Measurements from ENCODE around the gene LYRM4.

Gene LYRM4

GRCh38 chr6:5260661-5261544 is at the start of gene LYRM4, which contains the start of gene FARS2:
Gene LYRM4 (minus strand): TSS chr6:5260950. CDS start chr6:5260733, 217 bp downstream.
Gene FARS2 (plus strand): TSS chr6:5261513.
- peak within 1 kb of the TSS; percentile 97 for H3K27ac ChIP-seq (ENCODE audit: low read length)
- peak within 1 kb of the TSS; percentile 67 to 94 for H3K9ac ChIP-seq (ENCODE audit: low read length in 2 of 2)
- H3K27me3 ChIP-seq (ENCODE audit: control insufficient read depth in 1 of 2, insufficient read depth in 2 of 2, low read length in 2 of 2) = no peaks in the 10 kb centered on the region
- peak within 1 kb of the TSS; percentile 92 to 98 for H3K4me3 ChIP-seq (ENCODE audit: low read length in 2 of 2)
- H3K9me3 ChIP-seq (ENCODE audit: control insufficient read depth in 2 of 2, low read length in 2 of 2) = no peaks in the 10 kb centered on the region
- peaks cover 18% of the 10 kb centered on the region for H3K4me1 ChIP-seq (ENCODE audit: control insufficient read depth, insufficient read depth, low read length)
- no peaks in the 10 kb centered on the region for H3K36me3 ChIP-seq (ENCODE audit: control insufficient read depth in 2 of 2, insufficient read depth in 2 of 2, low read length in 2 of 2)

- Histone ChIP-seq H3K36me3 (ENCODE audit: control insufficient read depth in 2 of 2, insufficient read depth in 2 of 2, low read length in 2 of 2) (peaks cover 0 to 2% of the 10 kb centered on the region in 2 donors), H3K4me1 (ENCODE audit: control insufficient read depth, insufficient read depth, low read length) (peaks cover 3% of the 10 kb centered on the region)
These were observed 47.3 kb upstream of the LYRM4 start for GRCh38 chr6:5308066-5308465.

GRCh38 chr6:5307058-5307457 is 46.3 kb upstream of the LYRM4 start:
- Histone ChIP-seq H3K9me3 (ENCODE audit: control insufficient read depth in 2 of 2, low read length in 2 of 2) (no peaks in the 10 kb centered on the region), H3K4me3 (ENCODE audit: low read length in 2 of 2) (no peak overlapping the region)

More at GRCh38 chr6:5308066-5308465, 47.3 kb upstream of the LYRM4 start:
- Histone ChIP-seq H3K27me3 (ENCODE audit: control insufficient read depth in 1 of 2, insufficient read depth in 2 of 2, low read length in 2 of 2) (no peaks in the 10 kb centered on the region), H3K4me3 (ENCODE audit: low read length in 2 of 2) (no peak overlapping the region), H3K9ac (ENCODE audit: low read length in 2 of 2) (no peak overlapping the region), H3K27ac (ENCODE audit: low read length) (no peak overlapping the region), H3K9me3 (ENCODE audit: control insufficient read depth in 2 of 2, low read length in 2 of 2) (no peaks in the 10 kb centered on the region)

GRCh38 chr6:5305968-5306626 is 45.3 kb upstream of the LYRM4 start:
- no peaks in the 10 kb centered on the region for H3K27me3 ChIP-seq (ENCODE audit: control insufficient read depth in 1 of 2, insufficient read depth in 2 of 2, low read length in 2 of 2)
- H3K27ac ChIP-seq (ENCODE audit: low read length) = no peak overlapping the region
- no peak overlapping the region for H3K4me3 ChIP-seq (ENCODE audit: low read length in 2 of 2)
- peaks cover 5% of the 10 kb centered on the region for H3K4me1 ChIP-seq (ENCODE audit: control insufficient read depth, insufficient read depth, low read length)
- no peaks in the 10 kb centered on the region for H3K9me3 ChIP-seq (ENCODE audit: control insufficient read depth in 2 of 2, low read length in 2 of 2)
- H3K9ac ChIP-seq (ENCODE audit: low read length in 2 of 2) = no peak overlapping the region
- H3K36me3 ChIP-seq (ENCODE audit: control insufficient read depth in 2 of 2, insufficient read depth in 2 of 2, low read length in 2 of 2) = peaks cover 0 to 2% of the 10 kb centered on the region in 2 donors

More at GRCh38 chr6:5307058-5307457, 46.3 kb upstream of the LYRM4 start:
- H3K4me1 ChIP-seq (ENCODE audit: control insufficient read depth, insufficient read depth, low read length) = peaks cover 5% of the 10 kb centered on the region
- H3K9ac ChIP-seq (ENCODE audit: low read length in 2 of 2) = no peak overlapping the region
- no peaks in the 10 kb centered on the region for H3K27me3 ChIP-seq (ENCODE audit: control insufficient read depth in 1 of 2, insufficient read depth in 2 of 2, low read length in 2 of 2)
- H3K36me3 ChIP-seq (ENCODE audit: control insufficient read depth in 2 of 2, insufficient read depth in 2 of 2, low read length in 2 of 2) = peaks cover 0 to 2% of the 10 kb centered on the region in 2 donors
- H3K27ac ChIP-seq (ENCODE audit: low read length) = no peak overlapping the region

- Histone ChIP-seq H3K4me1 (ENCODE audit: control insufficient read depth, insufficient read depth, low read length) (peaks cover 5% of the 10 kb centered on the region), H3K9ac (ENCODE audit: low read length in 2 of 2) (no peak overlapping the region), H3K27me3 (ENCODE audit: control insufficient read depth in 1 of 2, insufficient read depth in 2 of 2, low read length in 2 of 2) (no peaks in the 10 kb centered on the region), H3K9me3 (ENCODE audit: control insufficient read depth in 2 of 2, low read length in 2 of 2) (no peaks in the 10 kb centered on the region), H3K4me3 (ENCODE audit: low read length in 2 of 2) (no peak overlapping the region), H3K27ac (ENCODE audit: low read length) (no peak overlapping the region), H3K36me3 (ENCODE audit: control insufficient read depth in 2 of 2, insufficient read depth in 2 of 2, low read length in 2 of 2) (peaks cover 0 to 2% of the 10 kb centered on the region in 2 donors)
These were observed 42.9 kb upstream of the LYRM4 start for GRCh38 chr6:5303682-5304081.

- Histone ChIP-seq H3K36me3 (ENCODE audit: control insufficient read depth in 2 of 2, insufficient read depth in 2 of 2, low read length in 2 of 2) (no peaks in the 10 kb centered on the region), H3K27me3 (ENCODE audit: control insufficient read depth in 1 of 2, insufficient read depth in 2 of 2, low read length in 2 of 2) (no peaks in the 10 kb centered on the region), H3K9ac (ENCODE audit: low read length in 2 of 2) (no peak overlapping the region), H3K27ac (ENCODE audit: low read length) (no peak overlapping the region), H3K9me3 (ENCODE audit: control insufficient read depth in 2 of 2, low read length in 2 of 2) (no peaks in the 10 kb centered on the region), H3K4me3 (ENCODE audit: low read length in 2 of 2) (no peak overlapping the region), H3K4me1 (ENCODE audit: control insufficient read depth, insufficient read depth, low read length) (peaks cover 5% of the 10 kb centered on the region)
These were observed 42.4 kb upstream of the LYRM4 start for GRCh38 chr6:5302995-5303622.

- Histone ChIP-seq H3K27me3 (ENCODE audit: control insufficient read depth in 1 of 2, insufficient read depth in 2 of 2, low read length in 2 of 2) (no peaks in the 10 kb centered on the region), H3K9ac (ENCODE audit: low read length in 2 of 2) (no peak overlapping the region), H3K9me3 (ENCODE audit: control insufficient read depth in 2 of 2, low read length in 2 of 2) (no peaks in the 10 kb centered on the region), H3K36me3 (ENCODE audit: control insufficient read depth in 2 of 2, insufficient read depth in 2 of 2, low read length in 2 of 2) (no peaks in the 10 kb centered on the region), H3K27ac (ENCODE audit: low read length) (no peak overlapping the region), H3K4me3 (ENCODE audit: low read length in 2 of 2) (no peak overlapping the region), H3K4me1 (ENCODE audit: control insufficient read depth, insufficient read depth, low read length) (peaks cover 5% of the 10 kb centered on the region)
These were observed 41.6 kb upstream of the LYRM4 start for GRCh38 chr6:5302220-5302946.

- Histone ChIP-seq H3K27ac (ENCODE audit: low read length) (no peak overlapping the region), H3K4me1 (ENCODE audit: control insufficient read depth, insufficient read depth, low read length) (peaks cover 5% of the 10 kb centered on the region), H3K4me3 (ENCODE audit: low read length in 2 of 2) (no peak overlapping the region), H3K36me3 (ENCODE audit: control insufficient read depth in 2 of 2, insufficient read depth in 2 of 2, low read length in 2 of 2) (no peaks in the 10 kb centered on the region), H3K9ac (ENCODE audit: low read length in 2 of 2) (no peak overlapping the region), H3K9me3 (ENCODE audit: control insufficient read depth in 2 of 2, low read length in 2 of 2) (no peaks in the 10 kb centered on the region), H3K27me3 (ENCODE audit: control insufficient read depth in 1 of 2, insufficient read depth in 2 of 2, low read length in 2 of 2) (no peaks in the 10 kb centered on the region)
These were observed 39.5 kb upstream of the LYRM4 start for GRCh38 chr6:5300206-5300764.

- H3K27me3 ChIP-seq (ENCODE audit: control insufficient read depth in 1 of 2, insufficient read depth in 2 of 2, low read length in 2 of 2) = no peaks in the 10 kb centered on the region
- H3K4me1 ChIP-seq (ENCODE audit: control insufficient read depth, insufficient read depth, low read length) = peaks cover 7% of the 10 kb centered on the region
- no peak overlapping the region for H3K27ac ChIP-seq (ENCODE audit: low read length)
- no peaks in the 10 kb centered on the region for H3K9me3 ChIP-seq (ENCODE audit: control insufficient read depth in 2 of 2, low read length in 2 of 2)
- no peak overlapping the region for H3K4me3 ChIP-seq (ENCODE audit: low read length in 2 of 2)
- H3K36me3 ChIP-seq (ENCODE audit: control insufficient read depth in 2 of 2, insufficient read depth in 2 of 2, low read length in 2 of 2) = no peaks in the 10 kb centered on the region
- no peak overlapping the region for H3K9ac ChIP-seq (ENCODE audit: low read length in 2 of 2)
These were observed 34.9 kb upstream of the LYRM4 start for GRCh38 chr6:5295623-5296022.

Measured in stomach smooth muscle (tissue), 2 donors.